HG02759 (cell line): ENCODE results near the gene ZNF429.
"Not testable (repeated sequence)": the region's sequence is repeated elsewhere in the genome, so short reads cannot be mapped to it uniquely, and the experiment has no call there.

Source experiments
- ATAC-seq: cut with Tn5 transposase; IDR thresholded peaks from one replicate; pipeline ENCODE4 v1.9.1; 2021; ENCODE audit warnings: mild to moderate bottlenecking, moderate library complexity; ENCODE audit not compliant: unreplicated experiment

Gene ZNF429

GRCh38 chr19:21512609-21513008 lies 7.2 kb downstream of the ZNF429 start:
- not testable (repeated sequence) for ATAC-seq

GRCh38 chr19:21513651-21514050 lies 8.2 kb downstream of the ZNF429 start:
- no peak for ATAC-seq

DNA sequence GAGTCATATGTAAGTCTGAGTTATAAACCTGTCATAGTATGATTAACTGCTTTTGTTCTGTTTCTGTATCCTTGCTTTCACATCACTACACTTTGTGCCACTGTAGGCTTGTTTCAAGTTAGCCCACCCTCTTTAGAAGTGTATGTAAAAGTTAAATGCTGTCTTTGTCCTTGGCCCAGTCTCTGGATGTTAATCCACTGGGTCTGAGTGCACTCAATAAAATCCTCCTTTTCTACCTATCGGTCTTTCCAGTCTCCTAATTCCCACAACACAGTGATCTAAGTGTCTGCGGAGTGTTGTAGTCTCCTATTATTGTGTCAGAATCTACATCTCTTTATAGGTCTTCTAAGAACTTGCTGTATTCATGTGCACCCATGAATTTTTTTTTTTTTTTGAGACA lies 14.1 kb downstream of the ZNF429 start:
- no peak for ATAC-seq

DNA sequence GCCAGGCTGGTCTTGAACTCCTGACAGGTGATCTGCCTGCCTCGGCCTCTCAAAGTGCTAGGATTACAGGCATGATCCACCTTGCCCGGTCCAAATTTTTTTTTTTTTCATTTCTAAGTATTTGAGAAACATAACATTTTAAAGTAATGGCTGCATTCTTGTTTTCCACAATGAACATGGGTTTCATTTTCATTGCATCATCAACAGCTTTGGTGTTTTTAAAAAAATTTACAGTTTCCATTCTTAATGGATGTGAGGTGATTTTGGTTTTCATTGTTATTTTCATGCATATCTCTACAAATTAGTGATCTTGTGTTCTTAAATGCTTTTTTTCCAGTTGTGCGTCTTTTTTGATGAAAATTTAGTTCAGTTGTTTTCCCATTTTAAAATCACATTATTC lies 27.5 kb downstream of the ZNF429 start:
- ATAC-seq: no peak

DNA sequence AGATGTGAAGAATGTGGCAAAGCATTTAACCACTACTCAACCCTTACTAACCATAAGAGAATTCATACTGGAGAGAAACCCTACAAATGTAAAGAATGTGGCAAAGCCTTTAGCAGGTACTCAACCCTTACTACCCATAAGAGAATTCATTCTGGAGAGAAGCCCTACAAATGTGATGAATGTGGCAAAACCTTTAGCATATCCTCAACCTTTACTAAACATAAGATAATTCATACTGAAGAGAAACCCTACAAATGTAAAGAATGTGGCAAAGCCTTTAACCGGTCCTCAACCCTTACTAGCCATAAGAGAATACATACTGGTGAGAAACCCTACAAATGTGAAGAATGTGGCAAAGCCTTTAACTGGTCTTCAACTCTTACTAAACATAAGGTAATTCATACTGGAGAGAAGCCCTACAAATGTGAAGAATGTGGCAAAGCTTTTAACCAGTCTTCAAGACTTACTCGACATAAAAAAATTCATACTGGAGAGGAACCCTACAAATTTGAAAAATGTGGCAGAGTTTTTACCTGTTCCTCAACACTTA lies 31.4 kb downstream of the ZNF429 start:
- ATAC-seq: not testable (repeated sequence)

- ATAC-seq: no peak
These were observed 54.0 kb downstream of the ZNF429 start for GRCh38 chr19:21559444-21559843.

DNA sequence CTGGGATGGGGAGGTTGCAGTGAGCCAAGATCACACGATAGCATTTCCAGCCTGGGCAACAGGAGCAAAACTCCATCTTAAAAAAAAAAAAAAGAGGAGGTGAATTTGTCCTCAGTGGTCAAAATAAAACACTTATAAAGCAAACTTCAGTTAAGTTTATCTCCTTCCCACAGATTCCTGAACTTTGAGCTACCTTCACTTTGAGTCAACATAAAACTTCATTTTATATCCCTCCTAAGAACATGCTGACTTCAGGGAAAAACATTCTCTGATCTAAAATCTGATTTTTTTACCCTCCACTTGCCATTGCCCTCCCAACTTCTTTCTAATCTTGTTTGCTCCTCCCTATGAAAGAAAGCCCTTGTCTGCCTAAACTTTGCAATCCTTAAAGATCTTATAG lies 59.0 kb downstream of the ZNF429 start:
- ATAC-seq: no peak

GRCh38 chr19:21566073-21566472 lies 60.7 kb downstream of the ZNF429 start:
- no peak for ATAC-seq

DNA sequence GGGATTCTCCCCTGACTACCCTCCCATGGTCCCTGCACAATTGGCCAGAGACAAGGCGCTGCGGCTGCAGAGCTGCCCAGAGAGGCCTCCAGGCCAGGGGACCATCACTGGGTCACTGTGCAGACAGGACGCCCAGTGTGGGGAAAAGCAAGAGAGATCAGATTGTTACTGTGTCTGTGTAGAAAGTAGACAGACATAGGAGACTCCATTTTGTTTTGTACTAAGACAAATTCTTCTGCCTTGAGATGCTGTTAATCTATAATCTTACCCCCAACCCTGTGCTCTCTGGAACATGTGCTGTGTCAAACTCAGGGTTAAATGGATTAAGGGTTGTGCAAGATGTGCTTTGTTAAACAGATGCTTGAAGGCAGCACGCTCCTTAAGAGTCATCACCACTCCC lies 62.4 kb downstream of the ZNF429 start:
- not testable (repeated sequence) for ATAC-seq

DNA sequence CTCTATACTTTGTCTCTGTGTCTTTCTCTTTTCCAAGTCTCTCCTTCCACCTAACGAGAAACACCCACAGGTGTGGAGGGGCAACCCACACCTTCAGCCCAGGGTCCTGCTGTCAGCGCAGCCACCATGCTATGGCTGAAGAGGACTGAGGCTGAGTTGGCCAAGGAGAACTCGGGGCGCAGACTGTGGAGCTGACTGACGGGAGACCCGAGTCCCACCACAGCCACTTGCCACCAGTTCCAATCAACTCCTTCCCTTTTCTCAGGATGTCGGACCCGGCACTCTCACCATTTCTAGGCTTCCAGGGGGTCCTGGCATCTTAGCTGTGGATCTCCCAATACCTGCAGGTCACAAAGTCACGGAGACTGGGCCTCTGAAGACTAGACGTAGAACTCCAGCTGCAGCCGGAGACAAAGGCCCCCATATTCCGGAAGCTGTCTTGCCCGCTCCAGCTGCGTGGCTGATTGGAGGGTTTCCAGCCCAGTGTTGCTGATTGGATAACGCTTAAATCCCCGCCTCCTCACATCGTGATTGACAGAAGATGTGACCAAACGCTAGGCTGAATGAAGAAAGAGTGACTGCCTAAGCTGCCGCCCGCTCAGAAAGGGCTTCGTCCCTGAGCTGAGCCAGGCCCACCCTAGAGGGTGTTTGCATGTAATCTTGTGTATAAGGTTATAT lies 63.6 kb downstream of the ZNF429 start:
- ATAC-seq: no peak

DNA sequence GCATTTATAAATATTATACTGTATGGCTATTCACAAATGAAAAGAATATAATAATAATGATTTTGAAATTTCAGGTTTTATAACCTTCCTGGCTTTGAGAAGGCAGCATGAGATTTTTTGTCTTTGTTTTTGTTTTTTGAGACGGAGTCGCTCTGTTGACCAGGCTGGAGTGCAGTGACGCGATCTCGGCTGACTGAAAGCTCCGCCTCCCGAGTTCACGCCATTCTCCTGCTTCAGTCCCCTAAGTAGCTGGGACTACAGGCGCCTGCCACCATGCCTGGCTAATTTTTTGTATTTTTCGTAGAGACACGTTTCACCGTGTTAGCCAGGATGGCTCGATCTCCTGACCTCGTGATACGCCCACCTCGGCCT lies 64.1 kb downstream of the ZNF429 start:
- ATAC-seq: no peak

DNA sequence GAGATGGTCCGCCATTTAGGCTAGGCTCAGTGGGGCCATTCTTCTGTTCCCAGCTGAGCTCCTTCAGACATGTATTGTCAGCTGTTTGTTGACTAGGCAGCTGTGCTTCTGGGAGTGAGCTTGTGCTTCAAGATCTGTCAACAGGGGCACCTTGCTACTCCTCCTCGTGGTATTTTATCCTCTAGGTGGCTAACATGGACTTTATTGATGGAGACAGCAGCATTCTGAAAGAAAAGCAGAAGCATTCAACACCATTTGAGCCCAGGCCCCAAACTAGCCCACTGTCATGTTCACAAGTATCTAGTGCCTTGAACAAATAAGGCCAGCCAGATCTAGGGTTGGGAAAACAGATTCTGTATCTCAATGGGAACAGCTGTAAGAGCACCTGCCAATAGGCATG lies 65.9 kb downstream of the ZNF429 start:
- no peak for ATAC-seq

DNA sequence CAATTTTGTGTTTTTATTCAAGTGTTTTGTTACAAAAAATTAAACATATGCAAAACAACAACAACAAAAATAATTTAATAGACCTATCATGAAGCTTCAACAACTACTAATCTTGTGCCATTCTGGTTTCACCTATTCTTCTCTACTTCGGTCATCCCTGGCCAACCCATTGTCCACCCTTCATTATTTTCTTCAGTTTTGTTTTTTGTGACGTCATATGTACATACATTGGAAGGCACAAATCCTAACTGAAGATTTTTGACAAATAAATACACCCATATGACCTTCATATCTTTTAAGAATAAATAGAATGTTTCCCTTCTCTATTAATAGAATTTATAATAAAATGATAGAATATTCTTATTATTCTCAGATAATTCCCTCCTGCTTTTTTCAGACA lies 69.2 kb downstream of the ZNF429 start:
- ATAC-seq: no peak

- ATAC-seq: no peak
These were observed 71.1 kb downstream of the ZNF429 start for GRCh38 chr19:21576481-21576880.

DNA sequence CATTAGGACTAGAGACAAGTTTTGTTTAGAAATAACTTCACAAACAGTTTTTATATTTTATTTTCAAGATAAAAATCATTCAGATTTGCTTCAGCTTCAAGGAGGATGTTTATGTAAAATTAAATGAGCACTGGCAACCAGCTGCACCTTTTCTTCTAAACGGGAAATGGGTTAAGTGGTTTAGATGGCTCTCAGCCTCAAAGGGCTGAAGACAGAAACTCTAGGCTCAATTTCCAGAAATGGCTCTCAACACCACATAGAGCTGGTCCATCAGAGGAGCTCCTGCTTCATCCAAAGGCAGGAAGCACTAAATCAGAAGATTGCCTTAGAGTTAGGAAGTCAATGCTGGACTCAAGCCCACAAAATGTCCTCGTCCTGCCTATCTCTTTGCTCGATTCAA lies 74.7 kb downstream of the ZNF429 start:
- no peak for ATAC-seq

DNA sequence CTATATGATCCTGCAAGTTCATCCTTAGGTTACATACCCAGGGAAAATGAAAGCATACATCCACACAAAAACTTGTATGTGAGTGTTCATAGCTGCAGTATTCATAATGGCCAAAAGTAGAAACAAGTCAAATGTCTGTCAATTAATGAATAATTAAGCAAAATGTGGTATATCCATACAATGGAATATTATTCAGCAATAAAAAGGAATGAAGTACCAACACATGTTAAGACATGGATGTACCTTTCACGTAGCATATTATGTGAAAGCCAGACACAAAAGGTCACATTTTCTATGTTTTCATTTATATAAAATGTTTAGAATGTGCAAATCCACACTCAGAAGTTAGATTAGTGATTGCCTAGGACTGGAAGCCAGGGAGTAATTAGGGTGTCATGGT lies 75.4 kb downstream of the ZNF429 start:
- ATAC-seq: no peak

GRCh38 chr19:21581646-21582240 lies 76.3 kb downstream of the ZNF429 start:
- no peak for ATAC-seq

- ATAC-seq: no peak
These were observed 79.1 kb downstream of the ZNF429 start for GRCh38 chr19:21584537-21584936.

GRCh38 chr19:21585281-21585890 lies 80.0 kb downstream of the ZNF429 start:
- no peak for ATAC-seq

- ATAC-seq: no peak
These were observed 81.1 kb downstream of the ZNF429 start for GRCh38 chr19:21586311-21587116.

GRCh38 chr19:21587117-21587461 lies 81.7 kb downstream of the ZNF429 start:
- ATAC-seq: no peak

DNA sequence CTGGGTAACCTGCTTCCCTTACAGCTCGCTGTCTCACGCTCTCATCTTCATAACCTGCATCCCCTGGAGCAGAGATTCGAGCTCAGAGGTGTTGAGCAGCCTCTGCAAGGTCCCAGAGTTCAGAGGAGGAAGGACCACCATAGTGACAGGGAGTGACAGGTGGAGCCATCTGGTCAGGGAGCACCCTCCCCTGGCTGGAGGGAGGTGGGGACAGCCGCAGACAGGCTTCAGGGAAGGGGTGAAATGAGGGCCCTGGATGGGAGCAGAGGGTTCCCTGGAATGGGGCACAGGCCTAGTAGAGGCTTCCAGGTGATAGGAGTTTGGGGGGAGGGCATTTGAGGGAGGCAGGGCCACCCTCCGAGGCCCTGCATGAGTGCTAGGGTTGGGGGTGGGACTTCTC lies 82.1 kb downstream of the ZNF429 start:
- ATAC-seq: no peak
